Dermis microvascular lymphatic vessel endothelial cell (primary cell): ENCODE measurements around the gene DENND1B. TPM values are rescaled to one million over a fixed set of nuclear protein-coding genes. Genes with fewer than 3 reads are reported as not detected.
"Not testable (repeated sequence)": the region's sequence is repeated elsewhere in the genome, so short reads cannot be mapped to it uniquely, and the experiment has no call there.

ENCODE experiments used
- DNase-seq, 2 donors: peaks; one replicate each; pipeline versions ENCODE4 v3.0.0 to v3.0.0-alpha.2; 2010; ENCODE audit warnings: low read depth in 2 of 2
- total RNA-seq: library from RNA; depleted of rRNA; stranded (reverse); fragments of >200 nt; gene quantifications from 2 replicates; pipeline ENCODE4 v1.2.1, GENCODE V29; 2014

DENND1B gene
- total RNA-seq, 1 donor from 2014 or later, result 2.2 TPM

GRCh38 chr1:197782722-197783360 is 7.6 kb upstream of the DENND1B start:
- DNase-seq, result no peak

GRCh38 chr1:197781968-197782721 is 6.9 kb upstream of the DENND1B start:
- no peak for DNase-seq

- no peak for DNase-seq
These were observed 4.6 kb upstream of the DENND1B start for GRCh38 chr1:197779921-197780320.

- no peak for DNase-seq
These were observed 3.2 kb upstream of the DENND1B start for GRCh38 chr1:197778366-197778945.

GRCh38 chr1:197776351-197777105 is 1.2 kb upstream of the DENND1B start:
- peak in 1 of 2 donors; percentile 24 for DNase-seq

GRCh38 chr1:197774466-197775281 is 606 bp downstream of the DENND1B start:
- DNase-seq, result no peak

- DNase-seq, result no peak
These were observed 1.4 kb downstream of the DENND1B start for GRCh38 chr1:197773856-197774255.

GRCh38 chr1:197771904-197772556 is 3.2 kb downstream of the DENND1B start:
- DNase-seq, result no peak

GRCh38 chr1:197771386-197771785 is 3.9 kb downstream of the DENND1B start:
- DNase-seq, result no peak

GRCh38 chr1:197770243-197770642 is 5.0 kb downstream of the DENND1B start:
- DNase-seq, result no peak

GRCh38 chr1:197769287-197769686 is 6.0 kb downstream of the DENND1B start:
- no peak for DNase-seq

GRCh38 chr1:197768014-197768805 is 7.1 kb downstream of the DENND1B start:
- DNase-seq, result no peak

- DNase-seq, result no peak
These were observed 11.5 kb downstream of the DENND1B start for GRCh38 chr1:197763769-197764168.

GRCh38 chr1:197763307-197763706 is 12.0 kb downstream of the DENND1B start:
- no peak for DNase-seq

- DNase-seq, result no peak
These were observed 13.6 kb downstream of the DENND1B start for GRCh38 chr1:197761654-197762053.

- not testable (repeated sequence) for DNase-seq
These were observed 19.7 kb downstream of the DENND1B start for GRCh38 chr1:197755553-197755952.

- not testable (repeated sequence) for DNase-seq
These were observed 22.6 kb downstream of the DENND1B start for GRCh38 chr1:197752652-197753164.

- DNase-seq, result no peak
These were observed 24.9 kb downstream of the DENND1B start for GRCh38 chr1:197750366-197750765.

GRCh38 chr1:197745911-197746310 is 29.4 kb downstream of the DENND1B start:
- no peak for DNase-seq

GRCh38 chr1:197744979-197745378 is 30.3 kb downstream of the DENND1B start:
- DNase-seq, result no peak
